OCI-LY7 (cell line): ENCODE results near the gene NUP42.

Source experiments
- CTCF ChIP-seq: fragments of 200-600 bp; sonication (generic); conservative IDR thresholded peaks from 2 replicates; pipeline ENCODE4 v1.5.1; 2014; ENCODE audit warnings: mild to moderate bottlenecking, antibody characterized with exemption, low read length, moderate library complexity, mixed read lengths
- EZH2phosphoT487 ChIP-seq: fragments of 200-600 bp; sonication (generic); IDR thresholded peaks from 2 replicates; pipeline ENCODE4 v1.6.1; 2018; ENCODE audit warnings: low read depth, borderline replicate concordance, mild to moderate bottlenecking, mixed run types, antibody characterized with exemption, low read length, moderate library complexity, mixed read lengths

- no peak for TF ChIP-seq CTCF
- no peak for TF ChIP-seq EZH2phosphoT487
Observed at GRCh38 chr7:23168111-23168885, 13.6 kb upstream of the NUP42 start.
